ENCODE results near the gene ENPP6.

The ENPP6 gene

GRCh38 chr4:184261246-184261645, 43.6 kb upstream of the ENPP6 start:
- H3K4me3 ChIP-seq (ENCODE audit: low read depth, low read length): no peak overlapping the region
- H3K27ac ChIP-seq (ENCODE audit: extremely low read depth, low read depth, low read length): no peak overlapping the region
- ChIA-PET POLR2A (no interaction called here), CTCF (interaction anchor here (1.1 kb wide), 1 partner anchor 9 kb away, joined by 5 read pairs; no protein-coding TSS in a partner anchor)
- H3K9me3 ChIP-seq (ENCODE audit: control insufficient read depth, insufficient read depth, low read depth, low read length): no peaks in the 10 kb centered on the region
- no peaks in the 10 kb centered on the region for H3K36me3 ChIP-seq (ENCODE audit: control insufficient read depth in 2 of 2, insufficient read depth in 1 of 2, low read length in 2 of 2)
- TF ChIP-seq, protein P1, sequence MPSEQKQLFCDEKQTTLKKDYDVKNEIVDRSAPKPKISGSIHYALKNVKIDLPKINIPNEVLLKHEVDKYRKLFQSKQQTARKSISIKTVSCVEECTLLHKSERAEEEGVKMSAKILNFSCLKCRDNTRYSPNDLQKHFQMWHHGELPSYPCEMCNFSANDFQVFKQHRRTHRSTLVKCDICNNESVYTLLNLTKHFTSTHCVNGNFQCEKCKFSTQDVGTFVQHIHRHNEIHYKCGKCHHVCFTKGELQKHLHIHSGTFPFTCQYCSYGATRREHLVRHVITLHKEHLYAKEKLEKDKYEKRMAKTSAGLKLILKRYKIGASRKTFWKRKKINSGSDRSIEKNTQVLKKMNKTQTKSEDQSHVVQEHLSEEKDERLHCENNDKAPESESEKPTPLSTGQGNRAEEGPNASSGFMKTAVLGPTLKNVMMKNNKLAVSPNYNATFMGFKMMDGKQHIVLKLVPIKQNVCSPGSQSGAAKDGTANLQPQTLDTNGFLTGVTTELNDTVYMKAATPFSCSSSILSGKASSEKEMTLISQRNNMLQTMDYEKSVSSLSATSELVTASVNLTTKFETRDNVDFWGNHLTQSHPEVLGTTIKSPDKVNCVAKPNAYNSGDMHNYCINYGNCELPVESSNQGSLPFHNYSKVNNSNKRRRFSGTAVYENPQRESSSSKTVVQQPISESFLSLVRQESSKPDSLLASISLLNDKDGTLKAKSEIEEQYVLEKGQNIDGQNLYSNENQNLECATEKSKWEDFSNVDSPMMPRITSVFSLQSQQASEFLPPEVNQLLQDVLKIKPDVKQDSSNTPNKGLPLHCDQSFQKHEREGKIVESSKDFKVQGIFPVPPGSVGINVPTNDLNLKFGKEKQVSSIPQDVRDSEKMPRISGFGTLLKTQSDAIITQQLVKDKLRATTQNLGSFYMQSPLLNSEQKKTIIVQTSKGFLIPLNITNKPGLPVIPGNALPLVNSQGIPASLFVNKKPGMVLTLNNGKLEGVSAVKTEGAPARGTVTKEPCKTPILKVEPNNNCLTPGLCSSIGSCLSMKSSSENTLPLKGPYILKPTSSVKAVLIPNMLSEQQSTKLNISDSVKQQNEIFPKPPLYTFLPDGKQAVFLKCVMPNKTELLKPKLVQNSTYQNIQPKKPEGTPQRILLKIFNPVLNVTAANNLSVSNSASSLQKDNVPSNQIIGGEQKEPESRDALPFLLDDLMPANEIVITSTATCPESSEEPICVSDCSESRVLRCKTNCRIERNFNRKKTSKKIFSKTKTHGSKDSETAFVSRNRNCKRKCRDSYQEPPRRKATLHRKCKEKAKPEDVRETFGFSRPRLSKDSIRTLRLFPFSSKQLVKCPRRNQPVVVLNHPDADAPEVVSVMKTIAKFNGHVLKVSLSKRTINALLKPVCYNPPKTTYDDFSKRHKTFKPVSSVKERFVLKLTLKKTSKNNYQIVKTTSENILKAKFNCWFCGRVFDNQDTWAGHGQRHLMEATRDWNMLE (tag by site-specific recombination; conservative IDR thresholded peaks at IDR 0.05; ENCODE audit: low read depth): no peak
- TF ChIP-seq ZSCAN23 (tag by site-specific recombination; IDR thresholded peaks at IDR 0.05) (no peak), SP2 (tag by site-specific recombination; IDR thresholded peaks at IDR 0.05) (no peak), IKZF3 (tag by site-specific recombination; IDR thresholded peaks at IDR 0.05) (no peak), ZBTB48 (tag by site-specific recombination; IDR thresholded peaks at IDR 0.05) (no peak), ZNF747 (tag by site-specific recombination; IDR thresholded peaks at IDR 0.05) (no peak), ZNF311 (tag by site-specific recombination; IDR thresholded peaks at IDR 0.05; ENCODE audit: borderline replicate concordance) (no peak), ZIC2 (tag by site-specific recombination; IDR thresholded peaks at IDR 0.05) (no peak), ZNF677 (tag by site-specific recombination; IDR thresholded peaks at IDR 0.05) (no peak)
- H3K4me1 ChIP-seq (ENCODE audit: control insufficient read depth, insufficient read depth, low read length): no peaks in the 10 kb centered on the region

GRCh38 chr4:184259866-184260265, 42.2 kb upstream of the ENPP6 start:
- Histone ChIP-seq H3K36me3 (ENCODE audit: control insufficient read depth in 2 of 2, insufficient read depth in 1 of 2, low read length in 2 of 2) (no peaks in the 10 kb centered on the region), H3K4me1 (ENCODE audit: control insufficient read depth, insufficient read depth, low read length) (no peaks in the 10 kb centered on the region), H3K4me3 (ENCODE audit: low read depth, low read length) (no peak overlapping the region), H3K27ac (ENCODE audit: extremely low read depth, low read depth, low read length) (no peak overlapping the region), H3K9me3 (ENCODE audit: control insufficient read depth, insufficient read depth, low read depth, low read length) (no peaks in the 10 kb centered on the region)
- TF ChIP-seq ZNF239 (tag by site-specific recombination; IDR thresholded peaks at IDR 0.05): no peak
- TF ChIP-seq, protein P2, sequence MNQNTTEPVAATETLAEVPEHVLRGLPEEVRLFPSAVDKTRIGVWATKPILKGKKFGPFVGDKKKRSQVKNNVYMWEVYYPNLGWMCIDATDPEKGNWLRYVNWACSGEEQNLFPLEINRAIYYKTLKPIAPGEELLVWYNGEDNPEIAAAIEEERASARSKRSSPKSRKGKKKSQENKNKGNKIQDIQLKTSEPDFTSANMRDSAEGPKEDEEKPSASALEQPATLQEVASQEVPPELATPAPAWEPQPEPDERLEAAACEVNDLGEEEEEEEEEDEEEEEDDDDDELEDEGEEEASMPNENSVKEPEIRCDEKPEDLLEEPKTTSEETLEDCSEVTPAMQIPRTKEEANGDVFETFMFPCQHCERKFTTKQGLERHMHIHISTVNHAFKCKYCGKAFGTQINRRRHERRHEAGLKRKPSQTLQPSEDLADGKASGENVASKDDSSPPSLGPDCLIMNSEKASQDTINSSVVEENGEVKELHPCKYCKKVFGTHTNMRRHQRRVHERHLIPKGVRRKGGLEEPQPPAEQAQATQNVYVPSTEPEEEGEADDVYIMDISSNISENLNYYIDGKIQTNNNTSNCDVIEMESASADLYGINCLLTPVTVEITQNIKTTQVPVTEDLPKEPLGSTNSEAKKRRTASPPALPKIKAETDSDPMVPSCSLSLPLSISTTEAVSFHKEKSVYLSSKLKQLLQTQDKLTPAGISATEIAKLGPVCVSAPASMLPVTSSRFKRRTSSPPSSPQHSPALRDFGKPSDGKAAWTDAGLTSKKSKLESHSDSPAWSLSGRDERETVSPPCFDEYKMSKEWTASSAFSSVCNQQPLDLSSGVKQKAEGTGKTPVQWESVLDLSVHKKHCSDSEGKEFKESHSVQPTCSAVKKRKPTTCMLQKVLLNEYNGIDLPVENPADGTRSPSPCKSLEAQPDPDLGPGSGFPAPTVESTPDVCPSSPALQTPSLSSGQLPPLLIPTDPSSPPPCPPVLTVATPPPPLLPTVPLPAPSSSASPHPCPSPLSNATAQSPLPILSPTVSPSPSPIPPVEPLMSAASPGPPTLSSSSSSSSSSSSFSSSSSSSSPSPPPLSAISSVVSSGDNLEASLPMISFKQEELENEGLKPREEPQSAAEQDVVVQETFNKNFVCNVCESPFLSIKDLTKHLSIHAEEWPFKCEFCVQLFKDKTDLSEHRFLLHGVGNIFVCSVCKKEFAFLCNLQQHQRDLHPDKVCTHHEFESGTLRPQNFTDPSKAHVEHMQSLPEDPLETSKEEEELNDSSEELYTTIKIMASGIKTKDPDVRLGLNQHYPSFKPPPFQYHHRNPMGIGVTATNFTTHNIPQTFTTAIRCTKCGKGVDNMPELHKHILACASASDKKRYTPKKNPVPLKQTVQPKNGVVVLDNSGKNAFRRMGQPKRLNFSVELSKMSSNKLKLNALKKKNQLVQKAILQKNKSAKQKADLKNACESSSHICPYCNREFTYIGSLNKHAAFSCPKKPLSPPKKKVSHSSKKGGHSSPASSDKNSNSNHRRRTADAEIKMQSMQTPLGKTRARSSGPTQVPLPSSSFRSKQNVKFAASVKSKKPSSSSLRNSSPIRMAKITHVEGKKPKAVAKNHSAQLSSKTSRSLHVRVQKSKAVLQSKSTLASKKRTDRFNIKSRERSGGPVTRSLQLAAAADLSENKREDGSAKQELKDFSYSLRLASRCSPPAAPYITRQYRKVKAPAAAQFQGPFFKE (tag by site-specific recombination; IDR thresholded peaks at IDR 0.05; ENCODE audit: borderline replicate concordance): no peak
- POLR2A ChIA-PET: no interaction called here
- CTCF ChIA-PET: no interaction called here

DNA sequence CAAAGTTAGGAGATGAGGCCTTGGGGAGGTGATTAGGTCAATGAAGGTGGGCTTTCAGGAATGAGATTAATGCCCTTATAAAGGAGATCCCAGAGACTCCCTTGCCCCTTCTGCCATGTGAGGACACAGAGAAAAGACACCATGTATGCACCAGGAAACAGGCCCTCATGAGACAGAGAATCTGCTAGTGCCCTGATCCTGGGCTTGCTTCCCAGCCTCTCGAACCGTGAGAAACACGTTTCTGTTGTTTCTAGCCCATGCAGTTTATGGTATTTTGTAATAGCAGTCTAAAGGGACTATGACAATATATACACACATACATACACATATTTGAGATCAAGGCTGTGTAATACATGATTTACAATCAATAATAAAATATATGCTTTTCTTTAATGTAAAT, 41.4 kb upstream of the ENPP6 start:
- Histone ChIP-seq H3K27ac (ENCODE audit: extremely low read depth, low read depth, low read length) (no peak overlapping the region), H3K4me1 (ENCODE audit: control insufficient read depth, insufficient read depth, low read length) (no peaks in the 10 kb centered on the region), H3K9me3 (ENCODE audit: control insufficient read depth, insufficient read depth, low read depth, low read length) (no peaks in the 10 kb centered on the region), H3K36me3 (ENCODE audit: control insufficient read depth in 2 of 2, insufficient read depth in 1 of 2, low read length in 2 of 2) (no peaks in the 10 kb centered on the region), H3K4me3 (ENCODE audit: low read depth, low read length) (no peak overlapping the region)
- CTCF ChIA-PET: no interaction called here
- POLR2A ChIA-PET: no interaction called here
- no peak for TF ChIP-seq ZNF16 (tag by site-specific recombination; IDR thresholded peaks at IDR 0.05; ENCODE audit: low read depth)
- no peak for TF ChIP-seq ZNF521 (tag by site-specific recombination; IDR thresholded peaks at IDR 0.05)
- no peak for TF ChIP-seq ZNF555 (tag by site-specific recombination; conservative IDR thresholded peaks at IDR 0.05)
- no peak for TF ChIP-seq ZNF221 (tag by site-specific recombination; IDR thresholded peaks at IDR 0.05; ENCODE audit: borderline replicate concordance)
- no peak for TF ChIP-seq ZBTB1 (tag by site-specific recombination; IDR thresholded peaks at IDR 0.05)
- no peak for TF ChIP-seq ZNF394 (tag by site-specific recombination; IDR thresholded peaks at IDR 0.05; ENCODE audit: borderline replicate concordance)
- no peak for TF ChIP-seq IKZF3 (tag by site-specific recombination; IDR thresholded peaks at IDR 0.05)
- no peak for TF ChIP-seq ZBTB6 (tag by site-specific recombination; IDR thresholded peaks at IDR 0.05)
- no peak for TF ChIP-seq ZNF169 (tag by site-specific recombination; IDR thresholded peaks at IDR 0.05)
- no peak for TF ChIP-seq ZNF19 (tag by site-specific recombination; IDR thresholded peaks at IDR 0.05; ENCODE audit: low read depth)
- TF ChIP-seq ZNF561 (tag by site-specific recombination; IDR thresholded peaks at IDR 0.05; ENCODE audit: borderline replicate concordance): no peak

All from HEK293 (cell line).